Subcutaneous abdominal adipose tissue (tissue), 5 donors: ENCODE results near the gene VWA3B.
"Not testable (repeated sequence)": the region's sequence is repeated elsewhere in the genome, so short reads cannot be mapped to it uniquely, and the experiment has no call there.

Source experiments
- H3K27ac ChIP-seq: one replicate; pipeline ENCODE4 v1.7.0; 2013; ENCODE audit warnings: low read depth, mild to moderate bottlenecking, inconsistent platforms, low read length, moderate library complexity
- H3K27me3 ChIP-seq, 5 donors: one replicate each; pipeline ENCODE4 v1.7.0; 2013; ENCODE audit warnings: low read length in 5 of 5, inconsistent platforms in 1 of 5; ENCODE audit not compliant: control insufficient read depth in 5 of 5, insufficient read depth in 4 of 5
- H3K36me3 ChIP-seq, 5 donors: one replicate each; pipeline ENCODE4 v1.7.0; 2013; ENCODE audit warnings: low read length in 5 of 5; ENCODE audit not compliant: control insufficient read depth in 5 of 5, insufficient read depth in 5 of 5
- H3K4me1 ChIP-seq, 5 donors: one replicate each; pipeline ENCODE4 v1.7.0; 2013; ENCODE audit warnings: low read length in 5 of 5, mild to moderate bottlenecking in 3 of 5, moderate library complexity in 1 of 5; ENCODE audit not compliant: control insufficient read depth in 5 of 5, insufficient read depth in 5 of 5
- H3K4me3 ChIP-seq, 5 donors: one replicate each; pipeline ENCODE4 v1.7.0; 2013; ENCODE audit warnings: low read length in 5 of 5, low read depth in 1 of 5
- H3K9ac ChIP-seq, 5 donors: one replicate each; pipeline ENCODE4 v1.7.0; 2013; ENCODE audit warnings: low read length in 5 of 5, mild to moderate bottlenecking in 4 of 5, moderate library complexity in 3 of 5
- H3K9me3 ChIP-seq, 5 donors: one replicate each; pipeline ENCODE4 v1.7.0; 2013; ENCODE audit warnings: low read length in 5 of 5; ENCODE audit not compliant: control insufficient read depth in 5 of 5
- donor health status: healthy.
- donor health status: healthy.
- donor health status: healthy.
- donor health status: healthy.
- donor health status: healthy.

Gene VWA3B

DNA sequence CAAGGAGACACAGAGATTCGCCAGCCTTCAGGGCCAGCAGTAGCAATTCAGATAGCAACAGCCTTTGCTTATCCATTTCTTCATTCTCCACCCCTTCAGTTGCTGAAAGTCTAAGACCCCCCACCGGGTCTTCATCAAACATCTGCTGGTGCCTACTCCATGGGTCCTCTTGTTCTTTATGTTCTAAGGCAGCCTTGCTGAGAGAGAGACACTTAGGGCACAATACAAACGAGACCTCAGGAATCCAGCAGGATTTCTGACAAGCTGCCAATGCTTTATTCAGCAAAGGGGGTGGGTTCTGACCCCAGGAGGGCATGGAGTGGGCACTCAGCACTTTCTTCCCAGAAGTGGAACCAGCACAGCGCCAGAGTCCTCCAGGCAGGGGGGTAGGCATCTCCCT, 223.0 kb downstream of the VWA3B start:
- Histone ChIP-seq H3K27me3 (peaks cover 0 to 25% (median 12%) of the 10 kb centered on the region in 5 donors), H3K4me1 (no peaks in the 10 kb centered on the region), H3K9ac (no peak overlapping the region), H3K27ac (no peak overlapping the region), H3K9me3 (no peaks in the 10 kb centered on the region), H3K4me3 (no peak overlapping the region), H3K36me3 (no peaks in the 10 kb centered on the region)

DNA sequence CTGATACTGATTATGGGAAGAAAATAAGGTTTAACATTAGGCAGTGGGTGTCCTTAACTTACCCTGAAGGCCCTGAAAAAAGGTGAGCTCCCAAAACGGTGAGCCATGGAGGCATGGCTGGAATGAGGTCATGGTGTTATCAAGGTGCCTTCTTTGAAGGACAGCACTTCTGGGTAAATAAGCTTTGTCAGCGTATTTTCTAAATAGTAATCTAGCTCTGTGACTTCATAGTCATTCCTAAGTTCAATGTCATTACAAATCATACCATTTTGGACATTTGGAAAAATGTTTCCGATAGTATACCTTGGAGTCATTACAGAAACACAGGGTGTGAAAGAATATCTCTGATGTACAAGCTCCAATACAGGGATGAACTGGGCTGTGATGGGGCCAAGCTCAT, 224.1 kb downstream of the VWA3B start:
- no peak overlapping the region for H3K27ac ChIP-seq
- no peaks in the 10 kb centered on the region for H3K4me1 ChIP-seq
- no peaks in the 10 kb centered on the region for H3K9me3 ChIP-seq
- H3K27me3 ChIP-seq: peaks cover 0 to 25% (median 12%) of the 10 kb centered on the region in 5 donors
- H3K36me3 ChIP-seq: no peaks in the 10 kb centered on the region
- no peak overlapping the region for H3K4me3 ChIP-seq
- no peak overlapping the region for H3K9ac ChIP-seq

- H3K27ac ChIP-seq: no peak overlapping the region
- no peak overlapping the region for H3K9ac ChIP-seq
- no peaks in the 10 kb centered on the region for H3K4me1 ChIP-seq
- peaks cover 0 to 25% (median 12%) of the 10 kb centered on the region in 5 donors for H3K27me3 ChIP-seq
- H3K36me3 ChIP-seq: no peaks in the 10 kb centered on the region
- H3K4me3 ChIP-seq: no peak overlapping the region
- no peaks in the 10 kb centered on the region for H3K9me3 ChIP-seq
Measured at GRCh38 chr2:98311771-98312545, 225.0 kb downstream of the VWA3B start.

DNA sequence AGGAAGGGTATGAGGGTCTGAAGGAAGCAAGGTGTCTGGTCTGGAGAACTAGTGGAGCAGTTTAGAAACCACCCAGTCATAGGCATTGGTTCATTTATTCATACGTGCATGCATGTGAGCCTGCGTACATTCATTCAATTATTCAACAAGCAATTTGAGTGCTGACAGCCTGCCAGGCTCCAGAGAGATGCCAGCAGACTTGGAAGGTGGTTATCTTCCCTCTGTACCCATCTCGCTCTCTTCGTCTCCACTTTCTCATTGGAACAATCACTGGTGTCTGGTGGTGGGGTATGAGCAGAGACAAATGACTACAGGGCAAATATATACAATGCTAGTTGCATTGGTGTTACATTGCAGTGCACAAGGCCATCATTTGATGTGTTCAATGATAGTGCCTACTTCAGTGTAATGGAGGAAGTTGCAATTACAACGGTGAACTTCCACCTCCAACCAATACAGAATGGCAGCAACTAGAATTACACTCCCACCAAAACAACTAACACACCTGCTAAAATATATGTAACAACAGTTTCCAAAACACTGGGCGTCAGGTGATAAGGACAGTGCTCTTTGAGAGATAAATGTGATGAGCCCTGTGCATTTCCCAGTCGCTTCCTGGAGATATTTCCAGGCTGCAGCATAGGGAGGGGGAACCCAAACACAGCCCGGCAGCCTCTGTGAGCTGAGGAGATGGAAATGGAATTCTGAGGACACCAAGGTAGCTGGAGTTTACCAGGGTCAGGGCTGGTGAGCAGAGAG, 226.7 kb downstream of the VWA3B start:
- Histone ChIP-seq H3K9me3 (no peaks in the 10 kb centered on the region), H3K27ac (no peak overlapping the region), H3K4me3 (no peak overlapping the region), H3K9ac (no peak overlapping the region), H3K27me3 (peaks cover 0 to 16% (median 6%) of the 10 kb centered on the region in 5 donors), H3K36me3 (no peaks in the 10 kb centered on the region), H3K4me1 (no peaks in the 10 kb centered on the region)

- H3K27me3 ChIP-seq: peaks cover 0 to 15% (median 5%) of the 10 kb centered on the region in 5 donors
- peaks cover 0 to 1% (median 0%) of the 10 kb centered on the region in 5 donors for H3K9me3 ChIP-seq
- no peak overlapping the region for H3K27ac ChIP-seq
- H3K4me3 ChIP-seq: no peak overlapping the region
- H3K9ac ChIP-seq: no peak overlapping the region
- no peaks in the 10 kb centered on the region for H3K36me3 ChIP-seq
- H3K4me1 ChIP-seq: no peaks in the 10 kb centered on the region
Measured at GRCh38 chr2:98314251-98314650, 227.3 kb downstream of the VWA3B start.

GRCh38 chr2:98315957-98316356, 229.0 kb downstream of the VWA3B start:
- peaks cover 0 to 12% (median 5%) of the 10 kb centered on the region in 5 donors for H3K27me3 ChIP-seq
- no peaks in the 10 kb centered on the region for H3K4me1 ChIP-seq
- no peak overlapping the region for H3K27ac ChIP-seq
- no peak overlapping the region for H3K9ac ChIP-seq
- H3K4me3 ChIP-seq: no peak overlapping the region
- no peaks in the 10 kb centered on the region for H3K36me3 ChIP-seq
- H3K9me3 ChIP-seq: peaks cover 0 to 18% (median 13%) of the 10 kb centered on the region in 5 donors

DNA sequence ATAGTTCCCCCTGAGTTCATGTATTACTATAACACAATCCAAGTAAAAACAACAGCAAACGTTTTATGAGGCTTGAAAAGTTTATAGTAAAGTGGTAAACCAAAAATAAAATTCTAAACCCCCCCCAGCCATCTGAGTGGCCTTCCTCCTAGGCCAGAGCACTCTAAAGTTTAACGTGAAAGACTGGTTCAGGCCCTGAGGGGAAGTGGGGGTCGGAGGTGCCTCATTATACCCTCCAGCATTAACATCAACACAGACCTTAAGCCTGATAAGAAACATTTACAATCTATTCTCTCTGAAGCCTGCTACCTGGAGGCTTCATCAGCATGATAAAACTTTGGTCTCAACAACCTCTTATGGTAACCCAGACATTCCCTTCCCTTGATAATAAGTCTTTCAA, 230.2 kb downstream of the VWA3B start:
- H3K4me3 ChIP-seq: no peak overlapping the region
- H3K27ac ChIP-seq: no peak overlapping the region
- peaks cover 0 to 4% (median 0%) of the 10 kb centered on the region in 5 donors for H3K27me3 ChIP-seq
- H3K9ac ChIP-seq: no peak overlapping the region
- peaks cover 0 to 28% (median 23%) of the 10 kb centered on the region in 5 donors for H3K9me3 ChIP-seq
- H3K36me3 ChIP-seq: no peaks in the 10 kb centered on the region
- H3K4me1 ChIP-seq: no peaks in the 10 kb centered on the region

DNA sequence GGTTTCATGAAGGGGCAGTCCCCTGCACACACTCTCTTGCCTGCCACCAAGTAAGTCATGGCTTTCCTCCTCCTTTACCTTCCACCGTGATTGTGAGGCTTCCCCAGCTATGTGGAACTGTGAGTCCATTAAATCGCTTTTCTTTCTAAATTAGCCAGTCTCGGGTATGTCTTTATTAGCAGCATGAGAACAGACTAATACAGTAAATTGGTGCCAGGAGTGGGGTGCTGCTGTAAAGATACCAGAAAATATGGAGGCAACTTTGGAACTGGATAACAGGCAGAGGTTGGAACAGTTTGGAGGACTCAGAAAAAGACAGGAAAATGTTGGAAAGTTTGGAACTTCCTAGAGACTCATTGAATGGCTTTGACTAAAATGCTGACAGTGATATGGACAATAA, 233.2 kb downstream of the VWA3B start:
- not testable (repeated sequence) for H3K27me3 ChIP-seq, H3K27ac ChIP-seq, H3K36me3 ChIP-seq, H3K9ac ChIP-seq, H3K4me1 ChIP-seq
- Histone ChIP-seq H3K9me3 (peaks cover 0 to 42% (median 37%) of the 10 kb centered on the region in 5 donors), H3K4me3 (peak overlapping the region in 1 of 5 donors; percentile 21)

DNA sequence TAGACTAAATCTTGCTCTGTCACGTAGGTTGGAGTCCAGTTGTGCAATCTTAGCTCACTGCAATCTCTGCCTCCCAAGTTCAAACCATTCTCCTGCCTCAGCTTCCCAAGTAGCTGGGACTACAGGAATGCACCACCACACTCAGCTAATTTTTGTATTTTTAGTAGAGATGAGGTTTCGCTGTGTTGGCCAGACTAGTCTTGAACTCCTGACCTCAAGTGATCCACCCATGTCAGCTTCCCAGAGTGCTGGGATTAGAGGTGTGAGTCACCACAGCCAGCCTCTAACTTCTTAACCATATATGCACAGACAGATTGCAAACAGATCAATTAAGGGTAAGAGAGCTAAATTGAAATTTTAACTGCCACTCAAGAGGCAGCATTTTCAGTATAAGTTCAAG, 237.2 kb downstream of the VWA3B start:
- no peak overlapping the region for H3K27ac ChIP-seq
- no peak overlapping the region for H3K9ac ChIP-seq
- H3K27me3 ChIP-seq: no peaks in the 10 kb centered on the region
- no peak overlapping the region for H3K4me3 ChIP-seq
- peaks cover 0 to 55% (median 42%) of the 10 kb centered on the region in 5 donors for H3K9me3 ChIP-seq
- no peaks in the 10 kb centered on the region for H3K4me1 ChIP-seq
- H3K36me3 ChIP-seq: no peaks in the 10 kb centered on the region

- Histone ChIP-seq H3K27ac (no peak overlapping the region), H3K9me3 (peaks cover 0 to 24% (median 13%) of the 10 kb centered on the region in 5 donors), H3K4me1 (no peaks in the 10 kb centered on the region), H3K9ac (no peak overlapping the region), H3K4me3 (no peak overlapping the region), H3K36me3 (no peaks in the 10 kb centered on the region), H3K27me3 (peaks cover 0 to 7% (median 0%) of the 10 kb centered on the region in 5 donors)
Measured at GRCh38 chr2:98327776-98328175, 240.8 kb downstream of the VWA3B start.
